ENCODE measurements around the gene NPEPPS.

NPEPPS gene

DNA sequence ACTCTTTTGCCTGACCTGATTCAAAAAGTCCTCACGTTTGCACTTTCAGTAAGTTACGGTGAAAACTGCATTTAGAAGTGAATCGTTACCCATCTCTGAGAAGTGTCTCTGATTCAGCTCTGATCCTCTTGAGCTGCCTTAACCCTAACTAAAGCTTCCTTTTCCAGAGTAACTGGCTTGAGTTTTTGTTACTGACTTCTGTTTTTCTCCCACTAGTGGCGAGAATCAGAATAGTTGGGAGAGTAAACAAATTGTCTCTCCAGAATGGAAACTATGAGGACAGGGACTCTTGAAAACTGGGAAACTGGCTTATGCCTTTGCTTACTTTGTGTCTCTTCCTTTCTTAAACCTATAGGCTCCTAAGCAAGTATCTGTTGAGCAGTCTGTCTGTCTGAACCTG, 87.5 kb downstream of the NPEPPS start:
- H3K27ac ChIP-seq (ENCODE audit: low read depth, low read length) = no peak overlapping the region
- H3K4me3 ChIP-seq (ENCODE audit: insufficient read depth, low read length, poor library complexity, severe bottlenecking) = no peak overlapping the region
- no peaks in the 10 kb centered on the region for H3K9me3 ChIP-seq (ENCODE audit: insufficient read depth, low read length)
- no peaks in the 10 kb centered on the region for H3K27me3 ChIP-seq (ENCODE audit: low read length)
- no peak overlapping the region for H2AFZ ChIP-seq (ENCODE audit: low read depth, low read length, severe bottlenecking)
- H3K79me2 ChIP-seq (ENCODE audit: insufficient read depth, low read length) = no peaks in the 10 kb centered on the region
- no peak overlapping the region for H3K9ac ChIP-seq (ENCODE audit: low read length)
- H3K4me2 ChIP-seq (ENCODE audit: low read depth, low read length, poor library complexity, severe bottlenecking) = no peak overlapping the region
- H3K9me2 ChIP-seq (replicated peaks; ENCODE audit: insufficient read depth, low read length) = no peaks in the 10 kb centered on the region
- TF ChIP-seq EZH2phosphoT487 (conservative IDR thresholded peaks at IDR 0.05; ENCODE audit: low read length) = no peak
- H3F3A ChIP-seq (ENCODE audit: insufficient read depth) = peaks cover 15% of the 10 kb centered on the region; the same call in 1 of the 2 replicates
- no peaks in the 10 kb centered on the region for H4K20me1 ChIP-seq (ENCODE audit: low read depth, low read length)
- H3K36me3 ChIP-seq (ENCODE audit: low read length) = peaks cover 18% of the 10 kb centered on the region; the same call in 1 of the 2 replicates

- H3K9me2 ChIP-seq (replicated peaks; ENCODE audit: insufficient read depth, low read length) = no peaks in the 10 kb centered on the region
- H3K4me2 ChIP-seq (ENCODE audit: low read depth, low read length, poor library complexity, severe bottlenecking) = no peak overlapping the region
- H3K27me3 ChIP-seq (ENCODE audit: low read length) = no peaks in the 10 kb centered on the region
- H3K79me2 ChIP-seq (ENCODE audit: insufficient read depth, low read length) = no peaks in the 10 kb centered on the region
- no peak overlapping the region for H3K4me3 ChIP-seq (ENCODE audit: insufficient read depth, low read length, poor library complexity, severe bottlenecking)
- peaks cover 15% of the 10 kb centered on the region; the same call in 1 of the 2 replicates for H3K36me3 ChIP-seq (ENCODE audit: low read length)
- H2AFZ ChIP-seq (ENCODE audit: low read depth, low read length, severe bottlenecking) = no peak overlapping the region
- peaks cover 4% of the 10 kb centered on the region; the same call in 1 of the 2 replicates for H3F3A ChIP-seq (ENCODE audit: insufficient read depth)
- no peak overlapping the region for H3K9ac ChIP-seq (ENCODE audit: low read length)
- H3K9me3 ChIP-seq (ENCODE audit: insufficient read depth, low read length) = no peaks in the 10 kb centered on the region
- no peak overlapping the region for H3K27ac ChIP-seq (ENCODE audit: low read depth, low read length)
- H4K20me1 ChIP-seq (ENCODE audit: low read depth, low read length) = no peaks in the 10 kb centered on the region
- TF ChIP-seq EZH2phosphoT487 (conservative IDR thresholded peaks at IDR 0.05; ENCODE audit: low read length) = no peak
- TF ChIP-seq, protein P1, sequence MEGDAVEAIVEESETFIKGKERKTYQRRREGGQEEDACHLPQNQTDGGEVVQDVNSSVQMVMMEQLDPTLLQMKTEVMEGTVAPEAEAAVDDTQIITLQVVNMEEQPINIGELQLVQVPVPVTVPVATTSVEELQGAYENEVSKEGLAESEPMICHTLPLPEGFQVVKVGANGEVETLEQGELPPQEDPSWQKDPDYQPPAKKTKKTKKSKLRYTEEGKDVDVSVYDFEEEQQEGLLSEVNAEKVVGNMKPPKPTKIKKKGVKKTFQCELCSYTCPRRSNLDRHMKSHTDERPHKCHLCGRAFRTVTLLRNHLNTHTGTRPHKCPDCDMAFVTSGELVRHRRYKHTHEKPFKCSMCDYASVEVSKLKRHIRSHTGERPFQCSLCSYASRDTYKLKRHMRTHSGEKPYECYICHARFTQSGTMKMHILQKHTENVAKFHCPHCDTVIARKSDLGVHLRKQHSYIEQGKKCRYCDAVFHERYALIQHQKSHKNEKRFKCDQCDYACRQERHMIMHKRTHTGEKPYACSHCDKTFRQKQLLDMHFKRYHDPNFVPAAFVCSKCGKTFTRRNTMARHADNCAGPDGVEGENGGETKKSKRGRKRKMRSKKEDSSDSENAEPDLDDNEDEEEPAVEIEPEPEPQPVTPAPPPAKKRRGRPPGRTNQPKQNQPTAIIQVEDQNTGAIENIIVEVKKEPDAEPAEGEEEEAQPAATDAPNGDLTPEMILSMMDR (IDR thresholded peaks at IDR 0.05; ENCODE audit: insufficient read depth, low read length, poor library complexity, severe bottlenecking) = no peak
These were observed 89.8 kb downstream of the NPEPPS start for GRCh38 chr17:47620503-47621245.

DNA sequence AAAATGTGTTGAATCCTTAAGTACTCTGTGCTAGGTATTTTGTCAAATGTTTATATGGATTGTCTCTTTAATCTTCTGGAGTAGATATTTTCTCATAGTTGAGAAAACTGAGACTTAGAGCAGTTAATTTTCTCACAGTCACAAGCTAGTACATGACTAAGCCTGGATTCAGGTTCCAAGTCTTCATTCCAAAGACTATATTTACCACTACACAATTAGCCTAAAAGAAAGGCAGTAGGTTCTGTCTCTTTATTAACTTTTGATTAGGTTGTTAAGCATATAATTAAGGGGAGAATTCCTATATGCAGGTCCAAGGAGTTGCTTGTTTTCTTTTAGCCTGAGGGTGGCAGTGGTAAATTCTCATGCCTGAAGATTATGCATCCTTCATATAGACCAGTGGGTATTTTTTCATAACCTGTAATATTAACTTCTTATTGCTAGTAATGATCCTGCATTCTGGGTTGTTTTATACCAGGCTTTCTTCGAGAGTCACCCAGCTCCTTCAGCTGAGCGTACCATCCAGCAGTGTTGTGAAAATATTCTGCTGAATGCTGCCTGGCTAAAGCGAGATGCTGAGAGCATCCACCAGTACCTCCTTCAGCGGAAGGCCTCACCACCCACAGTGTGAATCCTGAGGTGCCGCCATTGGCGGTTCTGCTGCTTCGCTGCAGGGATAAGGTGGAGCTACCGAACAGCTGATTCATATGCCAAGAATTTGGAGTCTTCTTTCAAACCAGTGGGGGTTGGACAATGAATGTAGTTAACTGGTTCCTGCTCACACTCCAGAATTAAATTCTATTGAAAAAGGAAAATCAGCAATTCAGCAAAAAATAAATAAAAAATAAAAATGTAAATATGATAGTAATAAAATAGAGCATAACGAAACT, 90.6 kb downstream of the NPEPPS start:
- H2AFZ ChIP-seq (ENCODE audit: low read depth, low read length, severe bottlenecking) = no peak overlapping the region
- no peak overlapping the region for H3K4me3 ChIP-seq (ENCODE audit: insufficient read depth, low read length, poor library complexity, severe bottlenecking)
- no peak for TF ChIP-seq EZH2phosphoT487 (conservative IDR thresholded peaks at IDR 0.05; ENCODE audit: low read length)
- TF ChIP-seq, protein P1 (IDR thresholded peaks at IDR 0.05; ENCODE audit: insufficient read depth, low read length, poor library complexity, severe bottlenecking) = no peak
- no peaks in the 10 kb centered on the region for H3K9me3 ChIP-seq (ENCODE audit: insufficient read depth, low read length)
- no peak overlapping the region for H3K9ac ChIP-seq (ENCODE audit: low read length)
- no peak overlapping the region for H3K4me2 ChIP-seq (ENCODE audit: low read depth, low read length, poor library complexity, severe bottlenecking)
- no peak overlapping the region for H3K27ac ChIP-seq (ENCODE audit: low read depth, low read length)
- no peaks in the 10 kb centered on the region for H3K9me2 ChIP-seq (replicated peaks; ENCODE audit: insufficient read depth, low read length)
- no peaks in the 10 kb centered on the region for H4K20me1 ChIP-seq (ENCODE audit: low read depth, low read length)
- peaks cover 15% of the 10 kb centered on the region; the same call in 1 of the 2 replicates for H3K36me3 ChIP-seq (ENCODE audit: low read length)
- peaks cover 4% of the 10 kb centered on the region; the same call in 1 of the 2 replicates for H3F3A ChIP-seq (ENCODE audit: insufficient read depth)
- no peaks in the 10 kb centered on the region for H3K27me3 ChIP-seq (ENCODE audit: low read length)
- H3K79me2 ChIP-seq (ENCODE audit: insufficient read depth, low read length) = no peaks in the 10 kb centered on the region

Data from SU-DHL-6 (cell line).